ENCODE data around the gene STEAP1B.

STEAP1B gene

DNA sequence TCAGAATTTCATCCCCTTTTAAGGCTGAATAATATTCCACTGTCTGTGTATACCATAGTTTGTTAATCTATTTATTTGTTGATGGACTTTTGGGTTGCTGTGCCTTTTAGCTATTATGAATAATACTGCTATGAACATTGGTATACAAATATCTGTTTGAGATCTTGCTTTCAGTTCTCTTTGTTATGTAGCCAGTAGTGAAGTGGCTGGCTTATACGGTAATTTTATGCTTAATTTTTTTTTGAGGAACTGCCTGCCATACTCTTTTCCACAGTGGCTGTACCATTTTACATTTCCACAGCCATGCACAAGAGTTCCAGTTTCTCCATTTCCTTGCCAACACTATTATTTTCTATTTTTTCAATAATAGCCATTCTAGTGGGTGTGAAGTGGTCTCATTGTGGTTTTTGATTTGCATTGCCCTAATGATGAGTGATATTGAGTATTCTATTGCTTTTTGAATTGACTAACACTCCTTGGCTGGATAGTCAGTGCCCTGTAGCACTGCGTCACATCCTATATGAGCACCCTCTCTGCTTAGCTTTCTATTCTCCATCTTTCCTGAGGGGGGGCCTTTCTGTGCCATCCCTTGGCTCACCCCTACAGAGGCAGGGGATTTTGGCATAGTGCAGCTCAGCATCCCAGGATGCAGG lies 113.7 kb downstream of the STEAP1B start:
- no peak for DNase-seq (ENCODE audit: low read depth)
- no peak overlapping the region for H3K4me3 ChIP-seq (ENCODE audit: low read depth, low read length)
- in situ Hi-C loops (cut with HindIII; ENCODE audit: low sequenced_read_pairs) = no loop called here
- TF ChIP-seq, protein P1, sequence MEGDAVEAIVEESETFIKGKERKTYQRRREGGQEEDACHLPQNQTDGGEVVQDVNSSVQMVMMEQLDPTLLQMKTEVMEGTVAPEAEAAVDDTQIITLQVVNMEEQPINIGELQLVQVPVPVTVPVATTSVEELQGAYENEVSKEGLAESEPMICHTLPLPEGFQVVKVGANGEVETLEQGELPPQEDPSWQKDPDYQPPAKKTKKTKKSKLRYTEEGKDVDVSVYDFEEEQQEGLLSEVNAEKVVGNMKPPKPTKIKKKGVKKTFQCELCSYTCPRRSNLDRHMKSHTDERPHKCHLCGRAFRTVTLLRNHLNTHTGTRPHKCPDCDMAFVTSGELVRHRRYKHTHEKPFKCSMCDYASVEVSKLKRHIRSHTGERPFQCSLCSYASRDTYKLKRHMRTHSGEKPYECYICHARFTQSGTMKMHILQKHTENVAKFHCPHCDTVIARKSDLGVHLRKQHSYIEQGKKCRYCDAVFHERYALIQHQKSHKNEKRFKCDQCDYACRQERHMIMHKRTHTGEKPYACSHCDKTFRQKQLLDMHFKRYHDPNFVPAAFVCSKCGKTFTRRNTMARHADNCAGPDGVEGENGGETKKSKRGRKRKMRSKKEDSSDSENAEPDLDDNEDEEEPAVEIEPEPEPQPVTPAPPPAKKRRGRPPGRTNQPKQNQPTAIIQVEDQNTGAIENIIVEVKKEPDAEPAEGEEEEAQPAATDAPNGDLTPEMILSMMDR (IDR thresholded peaks at IDR 0.05; ENCODE audit: low read depth, low read length, missing control alignments) = no peak

DNA sequence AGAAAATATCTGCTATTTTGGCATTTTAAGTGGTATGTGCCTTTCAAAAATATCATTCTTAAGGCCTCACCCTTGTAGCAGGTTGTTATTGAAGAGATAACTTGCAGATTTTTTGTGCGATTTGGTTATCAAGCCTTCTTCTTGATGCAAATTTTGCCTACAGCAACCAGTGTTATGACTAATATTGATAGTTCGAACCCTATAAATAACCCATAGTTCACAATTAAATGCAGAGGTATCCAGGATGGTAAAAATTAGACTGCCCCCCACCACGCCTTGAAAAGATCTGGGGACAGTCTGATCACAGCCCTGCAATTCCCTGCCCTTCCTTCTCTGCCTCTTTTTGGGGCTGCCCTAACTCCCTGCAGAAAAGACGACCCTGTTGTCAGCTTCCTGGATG lies 114.7 kb downstream of the STEAP1B start:
- TF ChIP-seq, protein P1 (IDR thresholded peaks at IDR 0.05; ENCODE audit: low read depth, low read length, missing control alignments) = no peak
- no peak overlapping the region for H3K4me3 ChIP-seq (ENCODE audit: low read depth, low read length)
- no peak for DNase-seq (ENCODE audit: low read depth)
- in situ Hi-C loops (cut with HindIII; ENCODE audit: low sequenced_read_pairs) = no loop called here

DNA sequence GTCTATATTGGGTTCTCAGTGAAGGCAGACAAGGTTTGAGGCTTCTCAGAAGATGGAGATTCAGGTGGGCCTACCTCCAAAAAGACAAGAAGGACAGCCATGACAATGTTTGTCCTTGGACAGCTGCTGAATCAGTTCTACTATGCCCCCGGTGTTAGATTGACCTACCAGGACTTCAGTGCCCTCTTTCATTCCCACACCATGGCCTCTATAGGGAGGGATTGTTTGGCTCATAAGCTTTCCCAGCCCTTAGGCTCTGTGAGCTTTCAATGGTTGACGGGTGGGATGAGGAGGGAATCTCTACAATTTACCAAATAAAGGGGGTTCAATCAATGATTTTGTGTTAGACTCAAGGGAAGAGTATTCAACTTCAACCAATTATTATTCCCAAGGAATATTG lies 119.7 kb downstream of the STEAP1B start:
- no peak for DNase-seq (ENCODE audit: low read depth)
- in situ Hi-C loops (cut with HindIII; ENCODE audit: low sequenced_read_pairs) = no loop called here
- TF ChIP-seq, protein P1 (IDR thresholded peaks at IDR 0.05; ENCODE audit: low read depth, low read length, missing control alignments) = no peak
- no peak overlapping the region for H3K4me3 ChIP-seq (ENCODE audit: low read depth, low read length)

DNA sequence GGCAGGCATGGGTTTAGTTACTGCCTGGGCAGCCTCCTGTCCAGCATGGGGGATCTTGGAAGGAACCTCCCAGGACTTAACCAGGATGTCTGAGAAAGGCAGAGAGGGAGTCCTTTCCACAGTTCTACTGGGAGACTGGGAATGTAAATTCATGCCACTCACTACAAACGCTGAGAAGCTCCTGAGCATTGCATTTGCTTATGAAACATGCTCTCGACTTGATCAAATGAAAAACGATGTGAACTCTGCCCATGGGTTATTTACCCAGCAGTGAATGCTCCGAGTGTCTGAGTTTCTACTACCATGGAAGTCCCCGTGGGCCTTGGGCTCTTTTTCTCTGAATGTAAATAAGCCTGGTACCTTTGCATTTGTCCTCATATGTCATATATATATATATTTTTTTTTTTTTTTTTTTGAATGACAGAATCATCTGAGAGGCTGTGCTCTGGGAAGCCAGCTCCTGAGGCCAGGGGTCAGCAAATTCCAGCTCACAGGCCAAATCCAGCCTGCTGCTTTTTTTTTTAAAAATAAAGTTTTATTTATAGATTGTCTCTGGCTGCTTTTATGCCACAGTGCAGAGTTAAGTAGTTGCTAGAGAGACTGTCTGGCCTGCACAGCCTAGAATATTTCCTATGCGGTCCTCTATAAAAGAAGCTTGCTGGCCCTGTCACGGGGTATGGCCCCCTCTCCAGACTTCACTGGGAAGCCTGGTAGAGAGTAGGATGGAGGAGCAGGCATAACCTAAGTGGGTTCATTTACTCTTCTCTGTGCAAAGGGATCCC lies 121.6 kb downstream of the STEAP1B start:
- TF ChIP-seq, protein P1 (IDR thresholded peaks at IDR 0.05; ENCODE audit: low read depth, low read length, missing control alignments) = no peak
- H3K4me3 ChIP-seq (ENCODE audit: low read depth, low read length) = no peak overlapping the region
- DNase-seq (ENCODE audit: low read depth) = no peak
- in situ Hi-C loops (cut with HindIII; ENCODE audit: low sequenced_read_pairs) = no loop called here

DNA sequence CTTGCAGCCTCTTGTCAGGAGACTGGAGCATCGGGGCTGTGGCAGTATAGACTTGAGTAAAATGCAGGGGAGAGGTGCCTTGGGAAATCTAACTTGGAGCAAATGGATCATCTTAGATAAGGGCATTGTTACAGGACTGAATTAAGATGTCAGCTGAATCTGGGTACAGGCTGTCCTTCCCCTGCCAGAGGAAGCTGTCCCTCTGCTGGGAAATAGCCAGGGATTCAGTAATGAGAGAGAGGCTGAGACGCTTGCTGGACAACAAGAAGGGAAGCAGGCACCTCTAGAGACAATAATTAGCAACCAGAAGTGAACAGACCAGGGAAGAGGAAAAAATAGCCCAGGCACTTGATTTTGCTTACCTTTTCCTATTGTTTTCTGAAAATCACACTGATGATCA lies 122.3 kb downstream of the STEAP1B start:
- TF ChIP-seq, protein P1 (IDR thresholded peaks at IDR 0.05; ENCODE audit: low read depth, low read length, missing control alignments) = no peak
- no peak overlapping the region for H3K4me3 ChIP-seq (ENCODE audit: low read depth, low read length)
- DNase-seq (ENCODE audit: low read depth) = no peak
- in situ Hi-C loops (cut with HindIII; ENCODE audit: low sequenced_read_pairs) = no loop called here

DNA sequence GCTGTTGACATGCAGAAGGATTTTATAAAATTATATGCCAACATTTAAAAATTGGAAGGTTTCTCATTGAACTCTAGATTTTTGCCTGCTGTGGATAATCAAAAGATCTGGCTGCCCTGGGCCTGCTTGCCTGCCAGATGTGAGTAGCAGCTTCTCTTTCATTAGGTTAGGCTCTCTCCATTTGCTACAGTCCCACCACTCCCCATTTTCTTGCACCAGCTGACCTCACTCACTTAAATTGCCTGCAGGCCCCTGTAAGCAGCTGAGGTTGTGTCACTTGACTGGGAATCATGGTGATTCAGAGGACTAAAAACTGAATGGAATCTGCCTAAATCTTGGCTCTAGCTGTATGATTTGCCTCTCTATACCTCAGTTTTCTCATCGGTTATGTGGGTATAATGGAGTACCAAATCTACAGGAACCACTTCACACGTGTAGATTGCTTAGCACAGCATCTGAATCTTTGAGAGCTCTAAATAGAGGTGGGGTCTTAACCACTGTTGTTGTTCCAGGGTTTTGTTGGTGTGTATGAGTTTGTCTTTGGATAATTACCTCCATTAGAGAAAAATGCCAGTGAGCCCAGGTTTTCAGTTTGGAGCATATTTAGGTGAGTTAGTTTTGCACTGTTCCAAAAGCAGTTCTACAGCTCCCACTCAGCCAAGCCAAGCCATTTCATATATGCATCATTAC lies 124.5 kb downstream of the STEAP1B start:
- H3K4me3 ChIP-seq (ENCODE audit: low read depth, low read length) = no peak overlapping the region
- TF ChIP-seq, protein P1 (IDR thresholded peaks at IDR 0.05; ENCODE audit: low read depth, low read length, missing control alignments) = no peak
- no peak for DNase-seq (ENCODE audit: low read depth)
- in situ Hi-C loops (cut with HindIII; ENCODE audit: low sequenced_read_pairs) = no loop called here
